Fibroblast of pulmonary artery (primary cell): ENCODE results near the gene TBX19.

ENCODE experiments used
- DNase-seq: peaks from one replicate; pipeline ENCODE4 v3.0.0-alpha.2; 2010; ENCODE audit warnings: low read depth
- H3K4me3 ChIP-seq: replicated peaks from 2 replicates; pipeline ENCODE4 v1.5.1; 2011; ENCODE audit warnings: low read depth, mild to moderate bottlenecking, control low read depth, low read length, moderate library complexity
- TF ChIP-seq, protein P1 (sequence below): IDR thresholded peaks from 2 replicates; pipeline ENCODE4 v1.5.1; 2011; ENCODE audit warnings: mild to moderate bottlenecking, control low read depth, low read length, inconsistent platforms; ENCODE audit errors: missing control alignments

The TBX19 gene

DNA sequence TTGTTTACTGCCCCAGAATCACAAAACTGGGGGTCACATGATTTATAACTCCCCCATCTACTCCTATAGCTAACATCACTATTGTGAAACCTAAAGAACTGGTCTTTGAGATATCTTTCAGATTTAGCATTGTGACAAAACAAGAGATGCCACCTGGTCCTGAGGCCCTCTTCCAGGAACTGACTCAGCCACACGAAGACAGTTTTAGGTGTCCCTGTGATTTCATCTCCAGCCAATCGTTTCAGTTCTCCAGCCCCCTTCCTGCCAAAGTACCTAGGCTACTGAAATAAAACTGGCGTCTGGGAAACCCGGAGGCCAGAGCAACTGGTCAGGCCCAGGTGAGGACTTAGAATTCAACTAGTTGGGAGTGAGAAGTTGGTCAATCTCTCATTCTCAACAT lies 36.6 kb downstream of the TBX19 start:
- H3K4me3 ChIP-seq: no peak overlapping the region
- no peak for DNase-seq
- TF ChIP-seq, protein P1, sequence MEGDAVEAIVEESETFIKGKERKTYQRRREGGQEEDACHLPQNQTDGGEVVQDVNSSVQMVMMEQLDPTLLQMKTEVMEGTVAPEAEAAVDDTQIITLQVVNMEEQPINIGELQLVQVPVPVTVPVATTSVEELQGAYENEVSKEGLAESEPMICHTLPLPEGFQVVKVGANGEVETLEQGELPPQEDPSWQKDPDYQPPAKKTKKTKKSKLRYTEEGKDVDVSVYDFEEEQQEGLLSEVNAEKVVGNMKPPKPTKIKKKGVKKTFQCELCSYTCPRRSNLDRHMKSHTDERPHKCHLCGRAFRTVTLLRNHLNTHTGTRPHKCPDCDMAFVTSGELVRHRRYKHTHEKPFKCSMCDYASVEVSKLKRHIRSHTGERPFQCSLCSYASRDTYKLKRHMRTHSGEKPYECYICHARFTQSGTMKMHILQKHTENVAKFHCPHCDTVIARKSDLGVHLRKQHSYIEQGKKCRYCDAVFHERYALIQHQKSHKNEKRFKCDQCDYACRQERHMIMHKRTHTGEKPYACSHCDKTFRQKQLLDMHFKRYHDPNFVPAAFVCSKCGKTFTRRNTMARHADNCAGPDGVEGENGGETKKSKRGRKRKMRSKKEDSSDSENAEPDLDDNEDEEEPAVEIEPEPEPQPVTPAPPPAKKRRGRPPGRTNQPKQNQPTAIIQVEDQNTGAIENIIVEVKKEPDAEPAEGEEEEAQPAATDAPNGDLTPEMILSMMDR: no peak

DNA sequence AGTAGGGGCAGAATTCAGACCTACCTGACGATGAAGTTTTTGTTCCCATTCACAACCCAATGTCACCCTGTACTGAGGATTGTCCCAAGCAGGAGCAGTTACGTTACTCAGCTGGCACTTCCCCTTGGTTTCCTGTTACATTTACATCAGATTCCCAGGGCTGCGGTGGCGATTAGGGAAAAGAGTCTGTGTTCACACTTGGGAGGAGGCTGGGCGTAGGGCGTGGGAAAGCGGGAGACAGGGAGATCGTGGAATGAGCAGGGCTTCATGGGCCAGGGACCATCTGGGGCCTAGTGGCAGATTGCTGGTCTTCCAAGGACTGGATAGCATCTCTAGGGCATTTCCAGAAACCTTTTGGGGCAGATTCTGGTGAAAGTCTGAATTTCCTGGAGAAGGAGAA lies 39.0 kb downstream of the TBX19 start:
- TF ChIP-seq, protein P1: no peak
- H3K4me3 ChIP-seq: no peak overlapping the region
- DNase-seq: peak; percentile 39

DNA sequence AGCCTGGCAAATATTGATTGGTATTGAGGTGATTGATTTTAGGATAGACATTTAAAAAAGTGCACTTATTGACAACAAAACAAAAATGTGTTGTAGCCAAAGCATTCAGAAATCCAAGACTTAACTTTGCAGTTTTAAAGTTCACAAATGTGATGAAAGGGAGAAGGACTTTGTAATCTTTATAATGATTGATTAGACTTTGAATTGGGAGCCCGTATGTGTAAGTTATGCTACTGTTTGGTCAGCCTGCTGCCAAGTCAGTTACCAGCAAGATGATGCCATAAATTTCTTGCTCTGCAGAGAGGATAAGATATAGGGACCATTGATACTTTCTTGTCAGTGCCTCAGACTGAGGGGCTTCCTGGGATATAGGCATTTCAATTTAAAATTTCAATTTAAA lies 39.5 kb downstream of the TBX19 start:
- H3K4me3 ChIP-seq: no peak overlapping the region
- no peak for DNase-seq
- TF ChIP-seq, protein P1: no peak

DNA sequence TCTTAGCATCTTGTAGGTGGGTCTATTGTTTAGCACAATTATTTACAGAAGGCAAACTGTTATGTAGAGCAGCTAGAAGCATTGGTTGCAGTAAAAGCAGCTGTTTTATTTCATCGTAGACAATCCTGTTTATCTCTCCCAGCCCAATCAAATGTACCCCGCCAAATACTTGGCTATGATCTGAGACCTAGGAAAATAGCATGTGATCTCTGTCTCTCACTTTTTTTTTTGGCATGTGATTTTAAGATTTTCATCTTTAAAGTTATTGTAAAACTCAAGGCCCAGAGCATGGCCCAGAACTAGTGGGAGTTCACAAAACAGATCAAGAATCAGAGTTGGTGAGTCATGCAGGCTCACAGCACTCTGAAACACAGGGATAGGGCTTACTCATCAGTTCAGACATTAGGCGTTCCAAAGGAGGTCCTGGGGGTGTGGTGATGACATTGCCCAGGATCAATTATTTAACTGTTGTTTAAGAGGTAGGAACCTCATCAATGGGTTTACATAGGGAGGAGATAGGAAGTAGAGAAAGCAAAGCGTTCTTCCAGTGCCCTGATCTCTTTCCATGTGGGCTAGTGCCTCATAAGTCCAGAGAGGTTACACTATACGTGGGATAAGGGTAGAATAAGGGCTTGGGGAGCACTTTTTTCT lies 40.2 kb downstream of the TBX19 start:
- DNase-seq: peak; percentile 93
- TF ChIP-seq, protein P1: no peak
- no peak overlapping the region for H3K4me3 ChIP-seq

DNA sequence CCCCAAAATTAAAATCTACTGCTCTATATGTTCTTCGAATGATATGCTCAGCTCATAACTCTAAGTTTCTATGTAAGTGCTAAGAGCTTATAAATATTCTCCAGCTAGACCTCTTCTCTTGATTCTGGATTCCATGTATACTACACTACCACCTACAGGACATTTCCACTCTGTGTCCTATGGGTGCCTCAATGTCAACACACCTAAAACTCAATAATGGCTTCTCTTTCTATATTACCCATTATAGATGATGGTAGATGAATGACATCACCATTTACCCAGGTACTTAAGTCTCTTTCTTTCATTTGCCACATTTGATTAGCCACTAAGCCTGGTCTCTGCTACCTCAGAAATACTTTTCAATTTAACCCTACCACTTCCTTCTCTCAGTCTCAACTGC lies 41.3 kb downstream of the TBX19 start:
- no peak overlapping the region for H3K4me3 ChIP-seq
- TF ChIP-seq, protein P1: peak; percentile 68
- DNase-seq: peak; percentile 76

DNA sequence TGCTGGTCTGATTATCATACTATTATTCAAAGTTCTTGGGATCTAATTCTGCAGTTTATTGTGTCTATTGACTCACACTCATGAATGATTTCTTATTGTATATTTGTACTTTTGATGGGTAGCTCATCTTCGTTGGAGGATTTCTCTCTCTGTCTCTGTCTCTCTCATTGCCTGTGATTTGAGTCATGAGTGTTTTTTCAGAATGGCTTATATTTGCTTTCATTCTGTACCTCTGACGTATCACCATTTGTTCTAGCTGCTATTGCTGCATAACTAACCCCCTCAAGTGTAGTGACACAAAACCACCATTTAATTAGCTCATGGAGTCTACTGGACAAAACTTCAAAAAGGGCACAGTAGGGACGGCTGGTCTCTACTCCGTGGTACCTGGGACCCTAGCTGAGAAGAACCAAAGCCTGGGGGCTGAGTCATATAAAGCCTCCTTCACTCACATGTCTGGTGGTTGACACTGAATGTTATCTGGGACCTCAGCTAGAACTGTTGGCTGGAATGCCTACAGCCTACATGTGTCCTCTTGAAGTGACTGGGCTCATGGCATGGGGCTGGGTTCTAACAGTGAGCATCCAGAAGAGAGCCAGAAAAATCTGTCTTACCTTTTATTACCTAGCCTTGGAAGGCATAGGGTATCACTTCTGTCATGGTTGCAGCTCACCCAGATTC lies 44.2 kb downstream of the TBX19 start:
- TF ChIP-seq, protein P1: no peak
- no peak for DNase-seq

More for the DNA sequence above, 44.2 kb downstream of the TBX19 start:
- no peak overlapping the region for H3K4me3 ChIP-seq
